ENCODE measurements around the gene NHLRC2.

GRCh38 chr10:113924664-113925063, 70.2 kb downstream of the NHLRC2 start:
- no peak for TF ChIP-seq EZH2 (IDR thresholded peaks at IDR 0.05)
- TF ChIP-seq CTCF (IDR thresholded peaks at IDR 0.05) = no peak
- TF ChIP-seq EZH2phosphoT487 (IDR thresholded peaks at IDR 0.05) = no peak

All from neural progenitor cell (in vitro differentiated cells).